NCI-H2227 (cell line): Measurements from ENCODE around the gene SUPT20HL1.
A peak's percentile ranks its signal among the peaks of the same experiment; 100 is the strongest.

ENCODE experiments used
- DNase-seq: peaks from one replicate; lab custom pipeline; 2025; ENCODE audit not compliant: unreplicated experiment; lab: John Stamatoyannopoulos, UW

SUPT20HL1 gene

GRCh38 chrX:24395775-24396174 is 35.3 kb downstream of the SUPT20HL1 start:
- peak; percentile 84 for DNase-seq

DNA sequence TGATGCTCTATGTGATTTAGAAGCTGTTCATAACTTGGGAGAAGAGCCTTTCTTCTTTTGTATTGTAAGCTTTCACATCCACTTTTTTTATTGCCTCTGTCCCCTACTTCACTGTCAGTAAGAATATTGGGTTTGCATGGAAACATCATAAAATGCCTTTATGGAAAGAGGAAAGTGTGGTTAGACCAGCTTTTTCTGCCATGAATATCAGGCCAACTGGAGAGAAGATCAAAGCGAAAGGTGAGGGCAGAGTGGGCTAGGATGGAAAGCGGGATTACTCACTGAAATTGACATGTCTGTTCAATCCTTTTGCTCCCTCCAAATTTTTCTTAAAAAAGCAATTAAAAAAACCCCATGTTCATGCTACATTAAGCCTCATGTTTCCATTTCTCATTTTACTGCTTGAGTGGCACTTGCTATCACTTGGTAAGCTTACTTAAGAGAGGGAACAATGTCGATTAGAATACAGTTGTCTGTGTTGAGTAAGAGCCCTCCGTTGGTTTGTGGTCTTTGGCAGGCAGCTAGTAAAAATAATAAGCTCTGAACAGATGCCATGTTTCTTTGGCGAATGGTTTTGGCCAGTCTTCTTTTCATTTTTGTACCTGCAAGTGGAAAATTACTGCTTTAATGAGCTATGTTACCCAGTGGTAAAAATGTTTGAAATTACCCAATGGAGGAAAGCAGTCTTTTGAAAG is 35.9 kb downstream of the SUPT20HL1 start:
- no peak for DNase-seq

GRCh38 chrX:24396931-24397279 is 36.5 kb downstream of the SUPT20HL1 start:
- DNase-seq = no peak

- DNase-seq = no peak
Measured at GRCh38 chrX:24398766-24399165, 38.3 kb downstream of the SUPT20HL1 start.

DNA sequence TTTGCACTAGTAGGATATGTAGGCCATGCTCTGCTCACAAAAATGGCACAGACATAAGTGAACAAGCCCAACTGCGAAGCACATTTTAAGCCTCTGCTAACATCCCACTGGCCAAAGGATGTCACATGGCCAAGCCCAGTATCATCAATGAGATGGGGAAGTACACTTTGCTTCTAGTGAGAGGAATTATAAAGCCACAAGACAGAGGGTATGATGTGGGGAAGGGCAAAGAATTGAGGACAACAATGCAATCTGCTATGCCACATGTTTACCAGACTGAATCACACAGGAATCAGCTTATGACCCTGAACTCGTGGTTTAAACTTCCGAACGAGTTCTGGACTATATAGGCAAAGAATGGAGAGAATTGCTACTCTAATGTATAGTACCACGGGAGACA is 39.1 kb downstream of the SUPT20HL1 start:
- DNase-seq = no peak

DNA sequence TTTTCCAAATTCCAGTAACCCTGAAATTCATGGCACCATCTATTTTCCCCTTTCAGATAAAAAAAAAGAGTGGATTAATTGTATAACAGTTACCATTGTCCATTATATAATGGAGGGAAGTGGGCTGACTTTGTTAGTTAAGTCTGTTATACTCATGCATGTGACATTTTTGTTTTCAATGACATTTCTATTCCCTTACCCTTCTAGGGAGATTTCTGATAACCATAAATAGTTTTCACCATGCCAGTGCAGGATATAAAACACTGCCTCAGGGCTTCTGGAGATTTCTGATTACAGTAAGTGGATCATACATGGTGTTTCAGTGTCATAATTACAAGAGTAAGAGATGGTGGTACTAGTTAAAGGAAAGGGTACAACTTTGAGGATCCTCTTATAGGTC is 45.5 kb downstream of the SUPT20HL1 start:
- DNase-seq = no peak
